Fibroblast of pulmonary artery (primary cell): ENCODE data around the gene TCOF1.
A peak's percentile ranks its signal among the peaks of the same experiment; 100 is the strongest.
"Not testable (repeated sequence)": the region's sequence is repeated elsewhere in the genome, so short reads cannot be mapped to it uniquely, and the experiment has no call there.

Experiments
- DNase-seq: peaks from one replicate; pipeline ENCODE4 v3.0.0-alpha.2; 2010; ENCODE audit warnings: low read depth
- H3K4me3 ChIP-seq: replicated peaks from 2 replicates; pipeline ENCODE4 v1.5.1; 2011; ENCODE audit warnings: low read depth, mild to moderate bottlenecking, control low read depth, low read length, moderate library complexity
- TF ChIP-seq, protein P1 (sequence below): IDR thresholded peaks from 2 replicates; pipeline ENCODE4 v1.5.1; 2011; ENCODE audit warnings: mild to moderate bottlenecking, control low read depth, low read length, inconsistent platforms; ENCODE audit errors: missing control alignments

The TCOF1 gene

DNA sequence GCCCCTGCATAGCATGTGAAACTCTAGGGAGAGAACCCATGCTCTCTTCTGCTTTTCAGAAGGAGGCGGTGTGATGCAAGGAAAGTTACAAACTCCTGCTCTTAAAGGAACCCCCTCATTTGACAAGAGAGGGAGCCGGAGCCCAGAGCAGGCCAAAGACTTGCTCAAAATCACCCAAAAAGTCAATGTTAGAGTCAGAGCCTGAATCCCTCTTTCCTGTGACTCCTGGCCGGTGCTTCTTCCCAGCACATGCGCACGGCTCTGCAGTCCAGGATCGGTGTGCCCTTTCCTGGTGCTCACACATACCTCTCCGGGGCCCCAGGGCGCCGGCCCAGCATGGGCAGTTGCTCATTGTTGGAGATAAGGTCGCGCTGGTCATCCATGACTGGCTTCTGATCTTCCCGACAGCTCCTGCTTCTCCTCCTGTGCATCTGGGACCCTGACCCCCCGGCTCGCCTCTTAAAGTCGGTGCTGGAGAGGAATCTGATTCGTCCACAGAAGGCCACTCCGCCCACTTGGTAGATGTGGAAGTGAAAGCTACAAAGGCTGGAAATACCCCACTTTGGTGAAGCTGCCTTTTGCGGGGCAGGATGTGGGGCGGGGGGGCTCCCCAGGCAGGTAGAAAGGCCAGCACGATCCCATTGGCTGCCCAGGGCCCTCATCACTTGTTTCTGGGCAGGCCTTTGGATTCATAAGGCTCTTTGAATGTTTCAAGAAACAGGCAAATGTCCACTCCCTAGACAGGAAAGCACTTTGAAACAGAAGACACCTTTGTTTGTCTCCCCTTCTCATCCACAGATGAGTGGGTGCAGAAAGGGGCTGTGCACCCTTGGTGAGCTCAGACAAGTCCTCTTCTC lies 55.0 kb downstream of the TCOF1 start, which contains the start of gene CD74:
Gene CD74 (minus strand): TSS at position 592 of the 857 bp plus-strand sequence. CDS start 161 bp downstream, at position 431.
- TF ChIP-seq, protein P1, sequence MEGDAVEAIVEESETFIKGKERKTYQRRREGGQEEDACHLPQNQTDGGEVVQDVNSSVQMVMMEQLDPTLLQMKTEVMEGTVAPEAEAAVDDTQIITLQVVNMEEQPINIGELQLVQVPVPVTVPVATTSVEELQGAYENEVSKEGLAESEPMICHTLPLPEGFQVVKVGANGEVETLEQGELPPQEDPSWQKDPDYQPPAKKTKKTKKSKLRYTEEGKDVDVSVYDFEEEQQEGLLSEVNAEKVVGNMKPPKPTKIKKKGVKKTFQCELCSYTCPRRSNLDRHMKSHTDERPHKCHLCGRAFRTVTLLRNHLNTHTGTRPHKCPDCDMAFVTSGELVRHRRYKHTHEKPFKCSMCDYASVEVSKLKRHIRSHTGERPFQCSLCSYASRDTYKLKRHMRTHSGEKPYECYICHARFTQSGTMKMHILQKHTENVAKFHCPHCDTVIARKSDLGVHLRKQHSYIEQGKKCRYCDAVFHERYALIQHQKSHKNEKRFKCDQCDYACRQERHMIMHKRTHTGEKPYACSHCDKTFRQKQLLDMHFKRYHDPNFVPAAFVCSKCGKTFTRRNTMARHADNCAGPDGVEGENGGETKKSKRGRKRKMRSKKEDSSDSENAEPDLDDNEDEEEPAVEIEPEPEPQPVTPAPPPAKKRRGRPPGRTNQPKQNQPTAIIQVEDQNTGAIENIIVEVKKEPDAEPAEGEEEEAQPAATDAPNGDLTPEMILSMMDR: no peak
- H3K4me3 ChIP-seq: no peak within 1 kb of the TSS
- peak; percentile 23 for DNase-seq

DNA sequence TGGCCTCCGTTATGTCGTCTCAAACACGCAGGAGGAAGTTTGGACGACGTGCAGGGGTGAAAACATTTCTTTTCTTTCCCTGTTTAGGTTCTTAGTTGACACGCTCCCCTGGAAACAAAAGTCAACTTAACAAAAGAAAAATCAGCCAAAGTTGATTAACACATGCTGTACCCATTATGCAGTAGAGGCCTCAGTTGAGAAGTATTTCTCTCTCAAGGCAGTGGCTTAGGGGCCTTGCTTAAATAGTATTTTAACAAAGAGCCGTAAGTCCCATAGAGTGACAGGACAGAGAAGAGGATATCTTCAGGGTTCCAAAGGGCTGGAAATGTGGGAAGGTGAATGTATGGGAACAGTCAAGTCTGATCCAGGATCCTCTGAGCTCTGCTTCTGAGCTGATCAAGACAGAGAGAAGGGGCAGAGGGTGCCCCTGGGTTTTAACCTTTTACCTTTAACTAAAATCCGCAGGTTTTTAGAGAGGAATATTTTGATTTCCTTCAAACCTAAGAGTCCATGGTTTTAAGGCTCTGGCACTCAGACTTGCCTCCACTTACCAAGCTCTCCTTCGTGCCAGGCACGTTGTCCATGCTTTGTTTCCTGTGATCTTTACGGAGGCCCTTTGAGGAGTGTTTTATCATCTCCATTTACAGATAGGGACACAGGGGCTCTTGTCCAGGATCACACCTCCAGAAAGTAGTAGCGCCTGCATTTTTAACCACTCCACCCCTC lies 55.8 kb downstream of the TCOF1 start:
- no peak for DNase-seq
- H3K4me3 ChIP-seq: no peak overlapping the region
- TF ChIP-seq, protein P1: no peak

DNA sequence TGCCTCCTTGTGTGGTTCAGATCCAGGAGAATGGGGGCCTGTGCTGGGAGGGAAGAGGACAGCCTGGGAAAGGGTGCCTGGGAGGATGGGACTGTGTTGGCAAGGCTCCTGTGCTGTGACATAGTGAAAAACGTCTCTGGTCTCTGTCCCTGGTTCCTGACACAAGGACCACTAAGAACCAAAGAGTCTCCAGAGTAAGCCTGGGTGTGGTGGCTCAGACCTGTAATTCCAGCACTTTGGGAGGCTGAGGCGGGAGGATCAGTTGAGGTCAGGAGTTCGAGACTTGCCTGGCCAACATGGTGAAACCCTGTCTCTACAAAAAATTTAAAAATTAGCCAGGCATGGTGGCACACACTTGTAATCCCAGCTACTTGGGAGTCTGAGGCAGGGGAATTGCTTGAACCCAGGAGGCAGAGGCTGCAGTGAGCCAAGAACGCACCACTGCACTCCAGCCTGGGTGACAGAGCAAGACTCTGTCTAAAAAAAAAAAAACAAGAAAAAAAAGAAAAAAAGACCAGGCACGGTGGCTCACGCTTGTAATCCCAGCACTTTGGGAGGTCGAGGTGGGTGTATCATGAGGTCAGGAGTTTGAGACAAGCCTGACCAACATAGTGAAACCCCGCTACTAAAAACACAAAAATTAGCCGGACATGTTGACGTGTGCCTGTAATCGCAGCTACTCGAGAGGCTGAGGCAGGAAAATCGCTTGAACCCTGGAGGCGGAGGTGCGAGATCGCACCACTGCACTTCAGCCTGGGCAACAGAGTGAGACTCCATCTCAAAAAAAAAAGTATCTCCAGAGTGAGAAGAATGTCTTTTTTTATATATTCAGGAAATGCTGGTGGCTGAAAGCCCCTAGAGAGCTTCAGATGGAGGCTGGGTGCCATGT lies 56.6 kb downstream of the TCOF1 start:
- H3K4me3 ChIP-seq, DNase-seq: not testable (repeated sequence)

DNA sequence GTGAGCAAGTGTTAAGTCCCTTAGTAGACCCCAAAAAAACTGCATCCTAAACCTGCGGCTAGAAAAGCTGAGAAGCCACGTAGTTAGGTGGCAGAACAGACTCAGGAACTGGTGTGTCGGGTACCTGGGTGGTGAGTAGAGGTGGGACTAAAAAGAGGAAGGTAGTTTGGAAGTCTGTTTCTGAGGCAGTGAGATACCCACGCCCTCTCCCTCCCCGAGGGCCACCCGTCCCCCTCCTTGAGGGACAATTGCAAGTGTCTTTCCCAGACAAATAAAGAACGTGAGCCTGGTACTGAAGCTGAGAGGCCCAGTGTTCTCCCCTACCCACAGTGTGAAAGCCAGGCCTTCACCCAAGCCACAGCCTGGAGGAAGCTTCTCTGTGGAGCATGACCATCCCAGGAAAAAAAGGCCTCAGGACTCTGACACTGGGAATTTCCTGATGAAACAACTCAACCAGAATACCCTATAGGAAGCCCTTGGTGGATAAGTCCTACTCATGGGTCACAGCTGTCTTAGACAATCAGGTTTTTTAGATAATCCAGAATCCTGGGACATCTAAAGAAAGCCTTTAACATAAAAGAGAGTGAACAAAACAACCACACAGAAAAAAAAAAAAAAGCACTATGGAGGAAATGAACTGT lies 62.3 kb downstream of the TCOF1 start:
- TF ChIP-seq, protein P1: no peak
- no peak overlapping the region for H3K4me3 ChIP-seq
- DNase-seq: no peak

DNA sequence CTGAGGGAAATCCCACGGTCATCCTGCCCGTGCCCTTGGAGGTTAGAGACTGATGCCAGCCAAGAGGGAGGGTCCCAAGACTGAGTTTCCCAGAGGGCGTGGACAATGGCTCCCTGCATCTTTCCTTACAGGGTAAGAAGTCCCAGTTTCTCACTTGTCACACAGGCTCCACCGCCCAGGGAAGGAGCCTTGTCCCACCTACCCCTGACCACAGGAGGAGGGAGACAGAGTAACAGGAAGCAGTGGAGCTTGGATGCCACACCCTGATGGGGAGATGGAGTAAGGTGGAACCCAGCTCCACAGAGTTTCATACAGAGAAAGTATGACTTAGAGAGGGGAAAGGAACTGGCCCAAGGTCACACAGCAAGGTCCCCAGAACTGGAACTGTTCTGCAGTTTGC lies 64.6 kb downstream of the TCOF1 start:
- TF ChIP-seq, protein P1: no peak
- no peak for DNase-seq
- no peak overlapping the region for H3K4me3 ChIP-seq

DNA sequence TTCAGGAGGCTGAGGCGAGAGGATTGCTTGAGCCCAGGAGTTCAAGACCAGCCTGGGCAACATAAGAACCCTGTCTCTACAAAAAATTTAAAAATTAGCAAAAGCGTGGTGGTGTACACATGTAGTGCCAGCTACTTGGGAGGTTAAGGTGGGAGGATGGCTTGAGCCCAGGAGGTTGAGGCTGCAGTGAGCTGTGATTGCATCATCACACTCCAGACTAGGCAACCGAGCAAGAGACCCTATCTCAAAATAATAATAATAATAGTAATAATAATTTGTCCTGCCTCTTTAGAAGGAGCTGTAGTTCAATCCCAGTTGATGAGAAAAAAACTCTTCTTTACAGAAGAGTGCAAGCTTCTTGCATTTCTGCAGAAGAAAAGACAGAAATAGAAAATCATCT lies 65.3 kb downstream of the TCOF1 start:
- H3K4me3 ChIP-seq: no peak overlapping the region
- TF ChIP-seq, protein P1: no peak
- no peak for DNase-seq

DNA sequence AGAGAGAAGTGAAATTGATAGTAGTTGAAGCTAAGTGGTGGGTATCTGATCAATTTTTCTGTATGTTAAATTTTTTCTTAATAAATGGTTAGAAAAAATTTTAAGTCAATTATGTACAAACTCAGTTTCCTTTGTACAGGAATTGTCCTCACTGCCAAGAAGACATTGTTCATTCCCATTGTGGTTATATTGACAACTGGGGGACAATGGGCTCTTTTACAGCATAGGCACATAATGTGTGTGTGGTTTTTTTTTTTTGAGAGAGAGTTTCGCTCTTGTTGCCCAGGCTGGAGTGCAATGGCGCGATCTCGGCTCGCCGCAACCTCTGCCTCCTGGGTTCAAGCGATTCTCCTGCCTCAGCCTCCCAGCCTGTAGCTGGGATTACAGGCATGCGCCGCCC lies 68.7 kb downstream of the TCOF1 start:
- not testable (repeated sequence) for DNase-seq, H3K4me3 ChIP-seq
